Measurements from ENCODE around the gene CASP7.
"Not testable (repeated sequence)": the region's sequence is repeated elsewhere in the genome, so short reads cannot be mapped to it uniquely, and the experiment has no call there.

The CASP7 gene

GRCh38 chr10:113754768-113755167 lies 75.1 kb downstream of the CASP7 start:
- no peak overlapping the region for H3K4me3 ChIP-seq (ENCODE audit: low read depth, low read length)
- TF ChIP-seq CTCF (IDR thresholded peaks at IDR 0.05; ENCODE audit: insufficient read depth, low read depth, low read length, missing control alignments) = no peak
- DNase-seq (ENCODE audit: low read depth) = no peak

GRCh38 chr10:113756940-113757543 lies 77.3 kb downstream of the CASP7 start:
- no peak for TF ChIP-seq CTCF (IDR thresholded peaks at IDR 0.05; ENCODE audit: insufficient read depth, low read depth, low read length, missing control alignments)

GRCh38 chr10:113762083-113762482 lies 82.4 kb downstream of the CASP7 start:
- DNase-seq (ENCODE audit: low read depth) = no peak
- no peak overlapping the region for H3K4me3 ChIP-seq (ENCODE audit: low read depth, low read length)
- no peak for TF ChIP-seq CTCF (IDR thresholded peaks at IDR 0.05; ENCODE audit: insufficient read depth, low read depth, low read length, missing control alignments)

More at GRCh38 chr10:113756940-113757543, 77.3 kb downstream of the CASP7 start:
- H3K4me3 ChIP-seq (ENCODE audit: low read depth, low read length) = no peak overlapping the region
- DNase-seq (ENCODE audit: low read depth) = no peak

GRCh38 chr10:113764582-113764981 lies 84.9 kb downstream of the CASP7 start:
- no peak overlapping the region for H3K4me3 ChIP-seq (ENCODE audit: low read depth, low read length)
- no peak for TF ChIP-seq CTCF (IDR thresholded peaks at IDR 0.05; ENCODE audit: insufficient read depth, low read depth, low read length, missing control alignments)

GRCh38 chr10:113765910-113766309 lies 86.2 kb downstream of the CASP7 start:
- DNase-seq (ENCODE audit: low read depth) = no peak
- H3K4me3 ChIP-seq (ENCODE audit: low read depth, low read length) = no peak overlapping the region
- no peak for TF ChIP-seq CTCF (IDR thresholded peaks at IDR 0.05; ENCODE audit: insufficient read depth, low read depth, low read length, missing control alignments)

More at GRCh38 chr10:113764582-113764981, 84.9 kb downstream of the CASP7 start:
- no peak for DNase-seq (ENCODE audit: low read depth)

- no peak for DNase-seq (ENCODE audit: low read depth)
- TF ChIP-seq CTCF (IDR thresholded peaks at IDR 0.05; ENCODE audit: insufficient read depth, low read depth, low read length, missing control alignments) = no peak
Measured at GRCh38 chr10:113767222-113767621, 87.5 kb downstream of the CASP7 start.

GRCh38 chr10:113770346-113770745 lies 90.6 kb downstream of the CASP7 start:
- TF ChIP-seq CTCF (IDR thresholded peaks at IDR 0.05; ENCODE audit: insufficient read depth, low read depth, low read length, missing control alignments) = no peak
- H3K4me3 ChIP-seq (ENCODE audit: low read depth, low read length) = no peak overlapping the region
- DNase-seq (ENCODE audit: low read depth) = no peak

More at GRCh38 chr10:113767222-113767621, 87.5 kb downstream of the CASP7 start:
- no peak overlapping the region for H3K4me3 ChIP-seq (ENCODE audit: low read depth, low read length)

- not testable (repeated sequence) for DNase-seq (ENCODE audit: low read depth); H3K4me3 ChIP-seq (ENCODE audit: low read depth, low read length)
Measured at GRCh38 chr10:113771131-113771530, 91.4 kb downstream of the CASP7 start.

Measured in GM12865 (cell line).